Endodermal cell (in vitro differentiated cells): ENCODE data around the gene PARP16. TPM values are rescaled to one million over a fixed set of nuclear protein-coding genes. Genes with fewer than 3 reads are reported as not detected.

ENCODE experiments used
- DNase-seq: peaks from one replicate; pipeline ENCODE4 v3.0.0-alpha.2; 2017
- H3K27ac ChIP-seq: 2 replicates; pipeline ENCODE4 v1.5.1; 2013; ENCODE audit warnings: mild to moderate bottlenecking, low read depth, low read length, moderate library complexity
- H3K27me3 ChIP-seq: 2 replicates; pipeline ENCODE4 v1.6.1; 2013; ENCODE audit warnings: mild to moderate bottlenecking, low read length, moderate library complexity; ENCODE audit not compliant: insufficient read depth, control insufficient read depth, poor library complexity, severe bottlenecking
- H3K36me3 ChIP-seq: 2 replicates; pipeline ENCODE4 v1.7.0; 2013; ENCODE audit warnings: mild to moderate bottlenecking, low read length, moderate library complexity; ENCODE audit not compliant: control insufficient read depth, insufficient read depth
- H3K4me1 ChIP-seq: one replicate; pipeline ENCODE4 v1.7.0; 2013; ENCODE audit warnings: low read length; ENCODE audit not compliant: control insufficient read depth, insufficient read depth
- H3K4me3 ChIP-seq: 2 replicates; pipeline ENCODE4 v1.5.1; 2013; ENCODE audit warnings: mild to moderate bottlenecking, low read length, moderate library complexity
- H3K9ac ChIP-seq: 2 replicates; pipeline ENCODE4 v1.6.1; 2013; ENCODE audit warnings: mild to moderate bottlenecking, low read length, moderate library complexity; ENCODE audit not compliant: poor library complexity, severe bottlenecking; ENCODE audit errors: extremely low read depth
- H3K9me3 ChIP-seq: 2 replicates; pipeline ENCODE4 v1.6.1; 2013; ENCODE audit warnings: mild to moderate bottlenecking, low read length, moderate library complexity; ENCODE audit not compliant: control insufficient read depth
- H3K27ac Mint-ChIP-seq: 2 replicates; pipeline ENCODE4 v1.8.0; 2020; ENCODE audit warnings: mixed read lengths
- H3K27me3 Mint-ChIP-seq: 2 replicates; pipeline ENCODE4 v1.8.0; 2021; ENCODE audit warnings: mild to moderate bottlenecking, mixed read lengths; ENCODE audit not compliant: insufficient read depth
- H3K36me3 Mint-ChIP-seq: 2 replicates; pipeline ENCODE4 v1.8.0; 2020; ENCODE audit warnings: low read depth, mixed read lengths
- H3K4me1 Mint-ChIP-seq: 2 replicates; pipeline ENCODE4 v1.8.0; 2020; ENCODE audit warnings: mixed read lengths
- H3K4me3 Mint-ChIP-seq: 2 replicates; pipeline ENCODE4 v1.8.0; 2020; ENCODE audit warnings: mild to moderate bottlenecking, moderate library complexity, mixed read lengths
- H3K9me3 Mint-ChIP-seq: 2 replicates; pipeline ENCODE4 v1.8.0; 2020; ENCODE audit warnings: mild to moderate bottlenecking, mixed read lengths
- WGBS, 2 experiments: methylation state at CpG; one replicate each; pipeline versions ENCODE4 v1.1.5 to v1.1.7; 2013; ENCODE audit warnings: missing lambda C conversion rate in 2 of 2, mixed read lengths in 1 of 2; ENCODE audit not compliant: insufficient coverage in 1 of 2, insufficient read length in 1 of 2; 5-methylcytosine and 5-hydroxymethylcytosine counted together
- total RNA-seq, 2 donors: library from RNA; stranded (reverse); fragmentation: NEBNext Ultra II Directional in 1 of 2; extraction: Animal tissue kit (Norgen Biotek cat#: 25700) in 1 of 2; gene quantifications; 2 replicates in 1 of 2; 3 replicates in 1 of 2; pipeline ENCODE4 v1.2.1, GENCODE V29; 2021
- TF ChIP-seq, protein P1 (sequence below): fragments of 200-600 bp; sonication (generic); conservative IDR thresholded peaks from 2 replicates; pipeline ENCODE4 v1.5.0; 2021; ENCODE audit warnings: antibody characterized with exemption, mild to moderate bottlenecking

PARP16 gene
- total RNA-seq, 2 donors from 2014 or later: 4.3 to 11.6 TPM

DNA sequence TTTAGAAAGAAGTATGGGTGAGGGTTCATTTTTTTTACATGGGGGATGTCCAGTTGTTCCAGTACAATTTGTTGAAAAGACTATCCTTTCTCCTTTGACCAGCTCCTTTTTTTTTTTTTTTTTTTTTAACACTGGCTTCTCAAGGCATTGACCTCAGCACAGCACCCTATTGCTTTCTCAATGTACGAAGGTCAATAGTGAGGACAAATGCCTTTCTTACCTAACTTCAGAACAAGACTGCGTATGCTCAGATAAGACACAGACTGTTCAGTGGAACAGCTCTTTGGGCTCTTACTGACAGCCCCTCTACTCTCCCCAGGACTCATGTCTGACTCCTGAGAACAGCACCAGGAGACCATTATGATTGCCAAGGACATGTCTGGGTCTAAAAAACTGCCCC, 65.0 kb downstream of the PARP16 start:
- Mint-ChIP-seq H3K36me3 (no peaks in the 10 kb centered on the region), H3K4me3 (no peak overlapping the region), H3K27ac (no peak overlapping the region), H3K9me3 (no peaks in the 10 kb centered on the region), H3K4me1 (peaks cover 8% of the 10 kb centered on the region), H3K27me3 (peaks cover 11% of the 10 kb centered on the region)
- no peak for DNase-seq
- WGBS, 2 experiments: 80 to 92% methylated on average over 2 of the region's 2 CpGs
- Histone ChIP-seq H3K4me3 (no peak overlapping the region), H3K4me1 (peaks cover 3% of the 10 kb centered on the region), H3K36me3 (no peaks in the 10 kb centered on the region), H3K27me3 (no peaks in the 10 kb centered on the region), H3K27ac (no peak overlapping the region), H3K9ac (no peak overlapping the region), H3K9me3 (no peaks in the 10 kb centered on the region)
- TF ChIP-seq, protein P1, sequence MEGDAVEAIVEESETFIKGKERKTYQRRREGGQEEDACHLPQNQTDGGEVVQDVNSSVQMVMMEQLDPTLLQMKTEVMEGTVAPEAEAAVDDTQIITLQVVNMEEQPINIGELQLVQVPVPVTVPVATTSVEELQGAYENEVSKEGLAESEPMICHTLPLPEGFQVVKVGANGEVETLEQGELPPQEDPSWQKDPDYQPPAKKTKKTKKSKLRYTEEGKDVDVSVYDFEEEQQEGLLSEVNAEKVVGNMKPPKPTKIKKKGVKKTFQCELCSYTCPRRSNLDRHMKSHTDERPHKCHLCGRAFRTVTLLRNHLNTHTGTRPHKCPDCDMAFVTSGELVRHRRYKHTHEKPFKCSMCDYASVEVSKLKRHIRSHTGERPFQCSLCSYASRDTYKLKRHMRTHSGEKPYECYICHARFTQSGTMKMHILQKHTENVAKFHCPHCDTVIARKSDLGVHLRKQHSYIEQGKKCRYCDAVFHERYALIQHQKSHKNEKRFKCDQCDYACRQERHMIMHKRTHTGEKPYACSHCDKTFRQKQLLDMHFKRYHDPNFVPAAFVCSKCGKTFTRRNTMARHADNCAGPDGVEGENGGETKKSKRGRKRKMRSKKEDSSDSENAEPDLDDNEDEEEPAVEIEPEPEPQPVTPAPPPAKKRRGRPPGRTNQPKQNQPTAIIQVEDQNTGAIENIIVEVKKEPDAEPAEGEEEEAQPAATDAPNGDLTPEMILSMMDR: no peak

DNA sequence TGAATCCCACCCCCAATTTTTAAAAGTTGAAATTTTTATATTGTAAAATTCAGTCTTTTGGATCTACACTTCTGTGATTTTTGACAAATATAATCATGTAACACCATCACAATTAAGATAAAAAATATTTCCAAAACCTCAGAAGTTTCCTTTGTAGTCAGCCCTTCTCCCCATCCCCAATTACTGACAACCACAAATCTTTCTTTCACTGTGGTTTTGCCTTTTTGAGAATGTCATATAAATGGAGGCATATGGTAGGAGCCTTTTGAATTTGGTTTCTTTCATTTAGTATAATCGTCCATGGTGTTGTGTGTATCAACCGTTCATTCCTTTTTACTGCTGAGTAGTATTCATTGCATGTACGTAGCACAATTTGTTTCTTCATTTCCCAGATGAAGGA, 67.5 kb downstream of the PARP16 start:
- H3K4me1 Mint-ChIP-seq: no peaks in the 10 kb centered on the region
- H3K27me3 ChIP-seq: no peaks in the 10 kb centered on the region
- H3K4me3 ChIP-seq: no peak overlapping the region
- H3K9me3 ChIP-seq: no peaks in the 10 kb centered on the region
- no peaks in the 10 kb centered on the region for H3K36me3 ChIP-seq
- no peaks in the 10 kb centered on the region for H3K36me3 Mint-ChIP-seq
- no peaks in the 10 kb centered on the region for H3K9me3 Mint-ChIP-seq
- no peaks in the 10 kb centered on the region for H3K4me1 ChIP-seq
- no peak for DNase-seq
- no peak overlapping the region for H3K4me3 Mint-ChIP-seq
- TF ChIP-seq, protein P1: no peak
- H3K27ac ChIP-seq: no peak overlapping the region
- 95 to 100% methylated on average over 3 of the region's 3 CpGs for WGBS, 2 experiments
- no peak overlapping the region for H3K27ac Mint-ChIP-seq
- H3K27me3 Mint-ChIP-seq: peaks cover 9% of the 10 kb centered on the region
- no peak overlapping the region for H3K9ac ChIP-seq

DNA sequence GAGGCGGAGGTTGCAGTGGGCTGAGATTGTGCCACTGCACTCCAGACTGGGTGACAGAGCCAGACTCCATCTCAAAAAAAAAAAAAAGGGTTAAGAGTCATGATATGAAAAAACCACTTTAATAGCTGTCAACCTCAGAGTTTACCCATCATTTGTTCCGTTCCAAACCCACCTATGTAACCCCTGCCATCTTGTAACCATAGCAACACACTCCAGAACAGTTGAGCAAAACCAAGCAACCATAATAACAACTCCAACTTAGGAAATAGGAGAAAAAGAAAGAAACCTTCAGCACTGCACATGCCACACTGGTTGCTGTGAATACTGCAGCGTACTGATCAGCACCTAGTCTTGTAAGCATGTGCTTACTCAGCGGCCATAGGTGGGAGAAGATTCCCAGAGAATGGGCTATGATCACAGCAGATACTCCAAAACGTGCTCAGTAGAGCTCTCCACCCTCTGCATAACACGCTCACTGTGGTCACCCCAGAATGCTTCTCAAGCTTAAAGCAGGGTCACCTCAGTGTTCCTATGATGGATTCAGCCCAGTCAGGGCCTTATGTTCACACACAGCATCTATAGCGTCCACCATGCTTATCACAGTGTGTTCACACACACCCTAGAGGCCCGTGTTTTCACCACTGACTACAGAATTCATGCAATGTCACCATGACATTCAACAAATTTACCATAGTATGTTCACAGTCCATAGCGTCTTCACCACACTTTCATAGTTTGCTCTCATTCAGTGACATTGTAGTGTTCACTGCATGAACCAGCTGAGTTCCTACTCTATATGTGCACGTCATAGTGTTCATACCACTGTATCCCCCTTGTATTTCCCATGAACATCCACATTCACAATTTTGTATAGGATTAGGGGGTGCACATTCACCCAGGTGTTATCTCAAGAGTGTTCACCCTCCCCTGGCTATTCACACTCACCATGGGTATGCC, 68.9 kb downstream of the PARP16 start:
- Histone ChIP-seq H3K27ac (no peak overlapping the region), H3K36me3 (no peaks in the 10 kb centered on the region), H3K9ac (no peak overlapping the region), H3K9me3 (no peaks in the 10 kb centered on the region), H3K4me1 (no peaks in the 10 kb centered on the region), H3K4me3 (no peak overlapping the region), H3K27me3 (no peaks in the 10 kb centered on the region)
- H3K4me1 Mint-ChIP-seq: peaks cover 2% of the 10 kb centered on the region
- DNase-seq: no peak
- WGBS, 2 experiments: 79 to 80% methylated on average over 8 to 10 of the region's 10 CpGs
- no peak overlapping the region for H3K4me3 Mint-ChIP-seq
- TF ChIP-seq, protein P1: no peak
- peaks cover 12% of the 10 kb centered on the region for H3K27me3 Mint-ChIP-seq
- no peak overlapping the region for H3K27ac Mint-ChIP-seq
- H3K36me3 Mint-ChIP-seq: no peaks in the 10 kb centered on the region
- H3K9me3 Mint-ChIP-seq: no peaks in the 10 kb centered on the region
